Activated naive CD8-positive, alpha-beta T cell treated with anti-CD3 and anti-CD28 coated beads, Interleukin-2, amount 50 U/mL, for 24 hours (primary cell): ENCODE results near the gene KCNJ15.
"Not testable (repeated sequence)": the region's sequence is repeated elsewhere in the genome, so short reads cannot be mapped to it uniquely, and the experiment has no call there.

ENCODE experiments used
- ATAC-seq: fragments of 150-1000 bp; cut with Tn5 transposase; one replicate; pipeline ENCODE4 v1.10.0; 2021
- DNase-seq: peaks from one replicate; pipeline ENCODE4 v3.0.0; 2021
- H3K27ac Mint-ChIP-seq: one replicate; pipeline ENCODE4 v1.8.0; 2021; ENCODE audit warnings: mild to moderate bottlenecking, mixed read lengths
- H3K27me3 Mint-ChIP-seq: one replicate; pipeline ENCODE4 v1.8.0; 2021; ENCODE audit warnings: mixed read lengths
- H3K36me3 Mint-ChIP-seq: one replicate; pipeline ENCODE4 v1.8.0; 2021; ENCODE audit warnings: low read depth, mixed read lengths
- H3K4me1 Mint-ChIP-seq: one replicate; pipeline ENCODE4 v1.8.0; 2021; ENCODE audit warnings: mixed read lengths
- H3K4me3 Mint-ChIP-seq: one replicate; pipeline ENCODE4 v1.8.0; 2021; ENCODE audit warnings: mild to moderate bottlenecking, moderate library complexity, mixed read lengths
- H3K9me3 Mint-ChIP-seq: one replicate; pipeline ENCODE4 v1.8.0; 2021; ENCODE audit warnings: mixed read lengths

KCNJ15 gene

DNA sequence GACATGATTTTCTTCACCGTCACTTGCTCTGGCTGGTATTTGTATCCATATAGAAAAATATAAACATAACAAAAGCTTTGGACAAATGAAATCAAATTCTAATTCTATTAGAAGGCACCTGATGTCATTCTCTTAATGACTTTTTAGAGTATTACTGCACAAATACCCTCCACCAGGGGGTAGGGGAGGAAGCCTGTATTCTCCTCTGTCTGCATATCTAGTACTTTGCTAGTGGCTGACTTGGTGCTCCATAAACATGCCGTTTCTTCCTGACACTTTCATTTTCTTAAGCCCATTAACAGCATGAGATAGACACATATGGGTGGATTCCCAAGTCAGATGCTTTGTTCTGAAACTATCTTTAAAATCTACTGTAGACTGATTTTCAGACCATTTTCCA is 20.6 kb upstream of the KCNJ15 start:
- no peak for DNase-seq
- H3K4me1 Mint-ChIP-seq = no peaks in the 10 kb centered on the region
- H3K4me3 Mint-ChIP-seq = no peak overlapping the region
- no peak for ATAC-seq
- H3K27me3 Mint-ChIP-seq = peaks cover 2% of the 10 kb centered on the region
- no peak overlapping the region for H3K27ac Mint-ChIP-seq
- no peaks in the 10 kb centered on the region for H3K36me3 Mint-ChIP-seq
- H3K9me3 Mint-ChIP-seq = peaks cover 16% of the 10 kb centered on the region

GRCh38 chr21:38239672-38240071 is 17.1 kb upstream of the KCNJ15 start:
- DNase-seq (no peak), ATAC-seq (no peak)

DNA sequence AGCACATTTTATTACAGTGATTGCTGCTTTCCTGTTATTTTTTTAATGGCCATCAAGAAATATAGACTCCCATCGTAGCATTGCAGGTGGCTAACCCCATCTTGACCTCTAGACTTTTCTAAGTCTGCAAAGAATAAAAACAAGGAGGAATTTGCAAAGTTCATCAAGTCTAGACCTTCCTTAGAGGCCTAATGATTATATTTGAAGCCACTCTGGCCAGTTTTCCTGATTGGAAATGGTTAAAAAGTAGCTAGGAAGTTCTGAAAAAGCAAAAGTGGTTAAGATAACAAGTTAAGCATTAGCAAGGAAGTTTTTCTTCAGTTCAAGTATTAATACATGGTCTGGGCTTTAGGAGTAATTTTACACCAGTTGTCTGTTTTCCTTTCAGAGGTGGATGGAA is 16.7 kb upstream of the KCNJ15 start:
- no peak overlapping the region for H3K27ac Mint-ChIP-seq
- no peaks in the 10 kb centered on the region for H3K9me3 Mint-ChIP-seq
- DNase-seq (no peak), ATAC-seq (no peak)
- H3K4me3 Mint-ChIP-seq = no peak overlapping the region
- no peaks in the 10 kb centered on the region for H3K36me3 Mint-ChIP-seq
- H3K27me3 Mint-ChIP-seq = peaks cover 2% of the 10 kb centered on the region
- peaks cover 21% of the 10 kb centered on the region for H3K4me1 Mint-ChIP-seq

More at GRCh38 chr21:38239672-38240071, 17.1 kb upstream of the KCNJ15 start:
- H3K27ac Mint-ChIP-seq = no peak overlapping the region
- peaks cover 2% of the 10 kb centered on the region for H3K27me3 Mint-ChIP-seq
- H3K4me1 Mint-ChIP-seq = peaks cover 16% of the 10 kb centered on the region
- H3K9me3 Mint-ChIP-seq = no peaks in the 10 kb centered on the region
- no peaks in the 10 kb centered on the region for H3K36me3 Mint-ChIP-seq
- no peak overlapping the region for H3K4me3 Mint-ChIP-seq

DNA sequence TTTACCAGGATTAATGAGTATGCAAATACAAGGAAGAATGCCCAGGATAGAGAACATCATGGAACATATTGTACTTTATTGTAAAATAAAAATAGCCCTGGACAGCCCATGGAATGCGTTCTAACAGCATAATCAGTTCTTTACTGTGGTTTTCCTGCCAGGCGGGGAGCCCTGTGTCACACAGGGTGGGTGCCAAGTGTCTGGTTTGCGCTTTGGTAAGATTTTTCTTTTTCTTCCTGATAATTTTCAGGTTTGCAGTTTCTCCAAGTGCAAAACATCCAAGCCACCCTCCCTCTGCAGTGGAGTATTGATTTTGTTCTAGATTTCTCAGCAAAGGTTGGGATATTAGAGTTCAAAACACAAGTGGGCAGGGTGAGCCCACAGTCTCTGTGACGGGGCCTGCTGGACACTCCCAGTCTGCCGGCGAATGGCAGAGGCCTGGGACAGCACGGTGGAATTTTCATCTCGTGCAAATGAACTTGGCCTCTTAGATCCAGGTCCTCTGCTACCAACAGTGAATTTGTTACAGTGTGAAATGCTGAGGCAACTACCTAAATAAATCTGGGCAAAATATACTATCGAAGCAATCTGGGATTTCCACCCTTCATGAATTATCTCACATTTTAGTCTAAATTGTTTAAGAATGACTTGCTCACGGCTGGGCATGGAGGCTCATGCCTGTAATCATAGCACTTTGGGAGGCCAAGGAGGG is 15.6 kb upstream of the KCNJ15 start:
- peaks cover 5% of the 10 kb centered on the region for H3K27me3 Mint-ChIP-seq
- ATAC-seq = no peak
- no peaks in the 10 kb centered on the region for H3K9me3 Mint-ChIP-seq
- peaks cover 28% of the 10 kb centered on the region for H3K4me1 Mint-ChIP-seq
- no peak overlapping the region for H3K4me3 Mint-ChIP-seq
- H3K36me3 Mint-ChIP-seq = no peaks in the 10 kb centered on the region
- DNase-seq = no peak
- no peak overlapping the region for H3K27ac Mint-ChIP-seq

- no peak overlapping the region for H3K4me3 Mint-ChIP-seq
- DNase-seq (no peak), ATAC-seq (no peak)
- peaks cover 5% of the 10 kb centered on the region for H3K9me3 Mint-ChIP-seq
- no peaks in the 10 kb centered on the region for H3K36me3 Mint-ChIP-seq
- H3K27me3 Mint-ChIP-seq = peaks cover 9% of the 10 kb centered on the region
- H3K27ac Mint-ChIP-seq = no peak overlapping the region
- peaks cover 28% of the 10 kb centered on the region for H3K4me1 Mint-ChIP-seq
These were observed 14.7 kb upstream of the KCNJ15 start for GRCh38 chr21:38242061-38242460.

DNA sequence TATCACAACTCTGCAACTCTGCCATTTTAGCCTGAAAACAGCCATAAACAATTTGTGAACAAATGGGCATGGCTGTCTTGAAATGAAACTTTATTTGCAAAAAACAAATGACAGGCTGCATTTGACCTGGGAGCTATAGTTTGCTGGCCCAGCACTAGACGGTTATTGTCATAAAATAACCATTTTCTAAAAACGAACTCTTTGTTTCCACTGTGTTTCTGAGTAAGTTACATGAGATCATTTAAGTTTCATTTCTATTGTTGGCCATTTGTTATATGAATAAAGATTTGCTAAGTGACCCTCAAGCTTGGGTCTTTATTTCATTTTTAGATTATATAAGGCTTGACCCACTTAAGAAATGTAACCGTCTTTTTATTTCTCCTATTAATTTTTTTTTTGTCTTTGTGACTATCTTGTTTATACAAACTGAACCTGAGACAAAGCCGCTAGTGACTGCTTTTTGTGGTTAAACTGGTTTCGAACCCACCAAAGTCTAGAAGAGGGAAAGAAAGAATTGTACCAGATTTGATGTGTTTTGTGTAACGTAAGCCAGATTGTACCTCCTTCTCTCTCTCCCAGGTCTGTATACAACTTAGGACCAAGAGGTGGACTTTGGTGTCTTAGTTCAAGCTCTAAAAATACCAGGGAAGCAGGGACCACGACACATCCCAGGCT is 12.9 kb upstream of the KCNJ15 start:
- Mint-ChIP-seq H3K27me3 (peaks cover 14% of the 10 kb centered on the region), H3K4me1 (peaks cover 29% of the 10 kb centered on the region), H3K27ac (peak overlapping the region; percentile 76), H3K4me3 (peak overlapping the region; percentile 42), H3K9me3 (peaks cover 7% of the 10 kb centered on the region), H3K36me3 (no peaks in the 10 kb centered on the region)
- peak; percentile 25 for ATAC-seq
- no peak for DNase-seq

DNA sequence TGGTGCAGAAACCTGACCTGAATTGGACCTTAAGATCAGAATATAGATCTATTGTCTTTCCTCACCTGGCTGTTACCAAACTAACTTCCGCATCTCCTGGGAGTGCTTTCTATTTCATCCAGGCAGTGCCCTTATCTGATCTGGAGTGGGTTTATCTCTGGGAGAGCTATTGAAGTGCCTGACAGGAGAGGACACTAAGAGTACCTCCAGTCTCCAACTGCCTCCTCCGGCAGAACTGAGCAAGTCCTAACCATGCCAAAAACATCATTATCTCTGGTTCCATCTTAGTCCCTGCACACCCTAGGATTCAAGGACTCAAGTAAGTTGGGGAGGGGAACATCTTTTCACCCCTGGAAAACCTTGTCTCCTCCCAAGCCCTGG is 12.4 kb upstream of the KCNJ15 start:
- Mint-ChIP-seq H3K36me3 (no peaks in the 10 kb centered on the region), H3K27ac (peak overlapping the region; percentile 76), H3K27me3 (peaks cover 14% of the 10 kb centered on the region), H3K4me3 (peak overlapping the region; percentile 35), H3K4me1 (peaks cover 33% of the 10 kb centered on the region), H3K9me3 (peaks cover 7% of the 10 kb centered on the region)
- ATAC-seq (peak; percentile 8), DNase-seq (no peak)

- Mint-ChIP-seq H3K4me3 (peak overlapping the region; percentile 35), H3K27ac (peak overlapping the region; percentile 76), H3K27me3 (peaks cover 14% of the 10 kb centered on the region), H3K9me3 (peaks cover 7% of the 10 kb centered on the region), H3K36me3 (no peaks in the 10 kb centered on the region), H3K4me1 (peaks cover 33% of the 10 kb centered on the region)
- DNase-seq = peak; percentile 51
- peak; percentile 98 for ATAC-seq
These were observed 11.6 kb upstream of the KCNJ15 start for GRCh38 chr21:38244885-38245869.

- DNase-seq = no peak
- H3K27ac Mint-ChIP-seq = no peak overlapping the region
- no peaks in the 10 kb centered on the region for H3K36me3 Mint-ChIP-seq
- H3K4me1 Mint-ChIP-seq = peaks cover 33% of the 10 kb centered on the region
- H3K9me3 Mint-ChIP-seq = peaks cover 7% of the 10 kb centered on the region
- H3K4me3 Mint-ChIP-seq = no peak overlapping the region
- peaks cover 20% of the 10 kb centered on the region for H3K27me3 Mint-ChIP-seq
- ATAC-seq = no peak
These were observed 10.3 kb upstream of the KCNJ15 start for GRCh38 chr21:38246511-38246910.

GRCh38 chr21:38247054-38247453 is 9.7 kb upstream of the KCNJ15 start:
- not testable (repeated sequence) for ATAC-seq, H3K36me3 Mint-ChIP-seq, H3K4me3 Mint-ChIP-seq, DNase-seq, H3K27ac Mint-ChIP-seq, H3K9me3 Mint-ChIP-seq
- H3K27me3 Mint-ChIP-seq = peaks cover 23% of the 10 kb centered on the region
- peaks cover 33% of the 10 kb centered on the region for H3K4me1 Mint-ChIP-seq

DNA sequence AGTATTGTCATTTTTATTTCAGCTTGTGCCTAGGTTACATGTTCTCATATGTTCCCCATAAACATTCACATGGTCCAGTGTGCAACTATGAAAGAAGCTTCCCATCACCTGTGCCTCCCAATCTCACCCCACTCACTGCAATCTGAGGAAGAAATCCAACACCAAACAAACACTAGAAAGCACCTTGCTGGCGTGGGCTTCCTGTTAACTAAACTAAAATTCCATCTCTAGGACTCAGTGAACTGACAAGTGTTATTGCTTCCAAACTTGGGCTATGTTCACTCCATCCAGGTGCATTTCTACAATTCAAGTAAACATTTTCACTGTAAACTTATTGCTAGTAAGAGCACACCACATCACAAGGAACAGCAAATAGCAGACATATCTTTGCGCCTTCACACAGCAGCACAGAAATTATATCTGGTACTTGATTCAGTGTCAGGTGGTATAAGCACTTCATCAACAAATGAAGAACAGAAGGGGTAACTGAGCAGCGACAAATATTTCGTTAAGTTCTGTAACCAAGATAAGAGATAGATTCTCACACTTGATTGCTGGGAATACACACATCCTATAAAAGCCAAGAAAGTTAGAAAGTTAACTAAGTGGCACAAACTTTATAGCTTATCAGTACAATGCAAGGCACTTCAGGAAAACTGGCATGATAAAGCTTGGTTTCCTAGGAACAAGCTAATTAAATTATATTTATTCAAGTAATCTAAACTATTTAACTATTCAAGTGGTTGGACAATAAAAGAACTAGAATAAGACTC is 8.9 kb upstream of the KCNJ15 start:
- Mint-ChIP-seq H3K36me3 (no peaks in the 10 kb centered on the region), H3K4me3 (no peak overlapping the region), H3K9me3 (peaks cover 7% of the 10 kb centered on the region), H3K27ac (no peak overlapping the region), H3K27me3 (peaks cover 25% of the 10 kb centered on the region), H3K4me1 (peaks cover 33% of the 10 kb centered on the region)
- ATAC-seq (no peak), DNase-seq (no peak)

DNA sequence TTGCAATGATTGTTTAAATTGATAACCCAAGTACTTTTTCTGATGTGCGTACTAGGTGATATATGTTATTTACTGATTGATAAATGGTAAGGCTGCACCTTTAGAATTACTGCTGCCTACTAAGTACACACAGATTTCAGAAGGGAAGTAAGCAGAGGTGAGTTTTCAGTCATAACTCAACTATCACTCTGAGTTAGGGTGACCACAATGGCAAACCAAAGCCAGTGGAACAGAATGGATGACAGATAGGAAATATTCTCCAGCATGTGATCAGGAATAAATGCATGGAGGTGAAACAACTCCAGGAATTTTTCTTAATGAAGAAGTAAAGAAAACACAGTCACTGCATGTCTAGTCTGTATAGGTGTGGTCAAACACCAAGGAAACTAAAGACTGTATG is 7.5 kb upstream of the KCNJ15 start:
- Mint-ChIP-seq H3K36me3 (no peaks in the 10 kb centered on the region), H3K9me3 (peaks cover 7% of the 10 kb centered on the region), H3K4me3 (no peak overlapping the region), H3K27ac (no peak overlapping the region), H3K27me3 (peaks cover 31% of the 10 kb centered on the region), H3K4me1 (peaks cover 21% of the 10 kb centered on the region)
- DNase-seq = no peak
- ATAC-seq = no peak

DNA sequence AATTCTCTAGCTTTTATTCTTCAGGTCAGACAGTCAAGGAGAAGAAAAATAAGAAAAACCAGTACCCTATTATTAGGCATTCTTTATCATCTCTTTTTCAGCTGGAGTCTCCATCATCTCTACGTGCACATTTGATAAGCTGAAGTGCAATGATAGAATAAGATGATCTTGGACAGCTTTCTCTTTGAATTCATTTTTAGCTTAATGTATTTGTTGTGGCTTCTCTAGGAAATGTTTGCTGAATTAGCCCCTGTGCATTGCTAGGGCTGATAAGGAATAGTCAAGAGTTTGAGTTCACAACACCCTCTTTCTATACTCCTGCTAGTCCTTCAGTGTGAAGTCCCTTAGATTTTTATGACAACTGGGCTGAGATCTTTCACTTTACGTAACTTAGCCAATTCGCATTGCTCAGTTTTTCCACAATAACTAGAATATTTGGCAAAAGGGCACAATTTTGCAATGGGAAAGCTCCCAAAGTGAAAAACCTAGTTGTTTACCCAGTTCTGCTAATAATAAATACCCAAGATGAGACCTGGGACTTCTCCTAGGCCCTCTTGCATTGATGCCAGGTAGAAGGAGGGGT is 7.0 kb upstream of the KCNJ15 start:
- no peaks in the 10 kb centered on the region for H3K36me3 Mint-ChIP-seq
- ATAC-seq (no peak), DNase-seq (no peak)
- peaks cover 16% of the 10 kb centered on the region for H3K4me1 Mint-ChIP-seq
- H3K27ac Mint-ChIP-seq = no peak overlapping the region
- H3K4me3 Mint-ChIP-seq = no peak overlapping the region
- H3K27me3 Mint-ChIP-seq = peaks cover 31% of the 10 kb centered on the region
- H3K9me3 Mint-ChIP-seq = peaks cover 7% of the 10 kb centered on the region

DNA sequence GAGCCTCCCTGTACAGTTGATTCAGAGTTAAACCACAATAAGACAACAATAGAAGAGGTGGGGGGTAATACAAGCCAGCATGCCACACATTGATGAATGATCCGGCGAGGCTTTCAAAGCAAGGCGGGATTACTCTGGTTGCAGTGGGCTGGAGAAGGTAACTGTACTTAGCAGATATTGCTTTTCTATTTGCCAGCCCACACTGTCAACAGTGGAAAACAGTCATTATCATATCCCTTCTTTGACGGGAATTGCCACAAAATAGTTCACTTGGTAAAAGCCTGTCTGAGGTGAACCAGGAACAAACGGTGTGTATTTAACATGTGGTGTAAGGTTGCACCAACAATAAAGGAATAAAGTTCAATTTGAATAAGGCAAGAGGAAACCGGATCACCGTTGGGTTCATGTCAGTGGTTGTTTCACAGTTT is 5.8 kb upstream of the KCNJ15 start:
- Mint-ChIP-seq H3K36me3 (no peaks in the 10 kb centered on the region), H3K27me3 (peaks cover 28% of the 10 kb centered on the region), H3K4me3 (no peak overlapping the region), H3K27ac (no peak overlapping the region), H3K9me3 (peaks cover 7% of the 10 kb centered on the region), H3K4me1 (peaks cover 5% of the 10 kb centered on the region)
- no peak for DNase-seq
- ATAC-seq = no peak
